ENCODE measurements around the gene GEMIN4.
"Not testable (repeated sequence)": the region's sequence is repeated elsewhere in the genome, so short reads cannot be mapped to it uniquely, and the experiment has no call there.

Gene GEMIN4

DNA sequence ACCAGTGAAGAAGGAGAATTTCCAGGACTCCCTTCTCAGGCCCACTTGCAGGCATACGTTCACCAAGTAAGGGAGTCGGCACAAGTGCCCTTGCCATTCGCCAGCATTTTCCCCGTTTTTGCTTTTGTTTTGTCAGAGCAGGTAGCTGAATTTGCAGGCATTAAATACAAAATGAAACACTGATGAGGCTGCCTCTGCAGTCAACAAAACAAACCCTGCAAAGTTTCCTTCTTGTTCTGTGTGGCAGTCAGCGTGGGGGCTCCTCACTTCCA, 22.2 kb upstream of the GEMIN4 start:
- DNase-seq = no peak

DNA sequence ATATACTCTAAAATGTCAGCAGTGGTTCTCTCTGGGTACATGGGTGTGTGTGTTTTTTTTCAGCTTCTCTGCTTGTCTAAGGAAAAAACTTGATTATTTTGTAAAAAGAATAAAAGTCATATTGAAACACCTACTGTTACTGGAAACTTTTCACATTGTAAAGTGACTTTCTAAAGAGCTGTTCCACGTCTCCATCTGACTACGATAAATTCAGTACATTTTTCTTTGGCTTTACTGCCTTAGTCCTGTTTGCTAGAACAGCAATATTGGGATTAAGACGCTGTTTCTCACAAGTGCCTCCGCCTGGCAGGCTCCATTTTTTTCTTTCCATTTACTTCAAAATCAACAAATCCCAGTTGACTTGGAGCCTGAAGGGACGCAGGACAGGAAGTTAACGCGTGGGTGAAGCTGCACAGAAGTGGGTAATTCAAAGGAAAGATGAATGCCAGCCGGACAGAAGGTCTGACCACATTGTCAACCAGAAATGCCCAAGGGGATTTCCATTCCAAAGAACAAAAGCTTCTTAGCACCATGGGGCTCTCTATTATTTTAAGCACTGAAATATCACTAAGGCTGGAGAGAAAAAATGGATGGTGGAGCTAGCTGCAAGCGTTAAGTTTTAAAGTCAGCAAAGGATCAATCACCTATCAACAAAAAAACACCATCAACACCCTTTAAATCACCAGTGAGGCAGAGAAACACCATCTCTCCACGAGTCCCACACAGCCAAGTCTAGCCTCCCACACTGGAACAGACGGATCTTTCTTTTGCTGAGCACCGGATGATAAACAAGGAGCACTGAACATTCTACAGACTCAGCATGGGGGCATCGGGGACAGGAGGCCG, 21.6 kb upstream of the GEMIN4 start:
- no peak for DNase-seq

DNA sequence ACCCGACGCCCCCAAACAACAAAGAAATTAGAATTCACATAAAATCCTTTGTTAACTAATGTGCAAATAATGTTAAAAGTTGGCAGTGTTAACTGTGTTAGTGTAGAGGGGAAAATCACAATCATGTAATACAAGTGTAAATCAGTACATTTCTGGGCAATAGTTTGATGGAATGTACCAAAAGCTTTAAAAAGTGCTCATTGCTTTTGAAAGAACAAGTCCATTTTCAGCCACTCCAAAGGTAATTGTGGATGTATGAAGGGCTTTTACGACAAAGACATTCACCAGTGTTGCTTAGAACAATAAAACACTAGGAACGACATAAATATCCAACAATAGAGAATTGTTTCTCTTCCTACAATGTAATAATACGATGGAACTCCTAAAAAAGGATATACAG, 21.0 kb upstream of the GEMIN4 start:
- no peak for DNase-seq

DNA sequence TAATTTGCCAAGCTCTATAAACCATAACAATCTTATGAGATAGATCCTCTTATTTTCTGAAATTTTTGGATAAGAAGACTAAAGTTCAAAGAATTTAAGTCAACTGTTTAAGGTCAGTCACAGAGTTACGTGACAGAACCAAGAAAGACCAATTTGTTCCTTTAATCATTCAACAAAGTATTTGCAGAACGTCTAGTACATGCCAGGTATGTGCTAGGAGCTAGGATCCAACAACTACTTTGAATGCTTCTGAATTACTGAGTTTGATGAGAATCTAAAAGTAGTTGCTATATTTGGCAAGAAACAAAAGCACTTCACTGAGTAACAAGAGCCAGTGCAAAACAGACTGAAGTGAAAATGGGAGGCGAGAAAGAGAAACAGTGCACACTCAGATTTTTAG, 15.0 kb upstream of the GEMIN4 start:
- DNase-seq = no peak

DNA sequence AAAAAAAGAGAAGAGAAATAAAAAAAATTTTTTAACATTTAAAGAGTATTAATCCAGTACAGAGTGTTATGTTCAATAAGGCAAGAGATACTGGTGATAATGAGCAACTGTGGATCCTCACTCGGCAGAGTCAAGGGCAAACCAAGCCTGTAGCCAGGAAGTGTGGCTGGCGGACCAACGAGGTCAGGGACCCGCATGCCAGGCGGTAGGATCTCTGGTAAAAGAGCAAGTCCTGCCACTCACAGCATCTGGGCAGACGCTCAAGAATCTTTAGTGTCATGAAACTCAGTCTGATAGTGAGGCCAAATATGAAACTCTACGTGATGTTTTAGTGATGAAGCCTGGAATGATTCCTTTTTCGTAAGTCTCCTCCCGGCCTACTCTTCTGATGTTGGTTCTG, 8.3 kb upstream of the GEMIN4 start:
- no peak for DNase-seq

DNA sequence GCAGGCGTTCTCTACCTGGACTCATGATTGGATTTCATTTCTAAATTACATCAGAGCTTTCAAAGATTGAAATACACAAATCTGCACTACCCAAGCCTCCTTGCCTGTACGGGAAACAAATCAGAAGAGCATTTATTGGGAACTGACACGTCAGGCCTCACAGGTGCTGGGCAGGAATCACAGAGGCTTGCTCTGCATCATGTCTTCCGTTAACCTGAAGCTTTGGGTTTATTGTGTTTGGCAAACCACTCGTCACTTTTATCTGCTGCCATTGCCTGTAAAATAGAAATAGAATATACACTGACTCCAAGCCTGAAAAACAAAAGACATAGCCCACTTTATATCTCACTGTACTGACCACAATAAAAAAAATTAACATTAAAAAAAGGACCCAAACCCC, 7.9 kb upstream of the GEMIN4 start:
- DNase-seq = no peak

DNA sequence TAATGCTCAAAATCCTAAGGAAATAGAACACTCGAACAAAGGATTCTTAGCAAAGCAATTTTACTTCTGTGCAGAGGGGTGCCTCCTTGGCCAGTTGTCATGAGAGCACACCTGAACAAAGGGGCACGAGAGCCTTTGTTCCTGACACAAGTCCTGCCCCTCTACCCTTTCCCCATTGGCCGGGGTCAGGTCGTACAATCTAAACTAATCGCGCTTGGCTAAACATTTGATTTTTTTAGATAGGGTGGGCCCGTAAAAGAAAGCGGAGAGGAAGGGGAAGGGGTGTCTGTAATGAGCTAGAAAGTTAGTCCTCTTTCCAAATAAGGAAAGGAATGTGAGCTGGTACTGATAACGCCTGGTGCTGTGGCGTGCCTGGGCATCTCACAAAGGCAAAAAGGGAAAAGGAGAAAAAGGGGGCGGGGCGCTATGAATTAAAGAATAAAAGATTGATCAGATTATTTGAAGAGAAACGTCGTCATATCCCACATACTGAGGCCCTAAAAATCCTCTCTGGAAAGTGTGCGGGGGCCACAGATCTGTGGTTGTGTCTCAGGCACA, 4.0 kb upstream of the GEMIN4 start:
- DNase-seq = not testable (repeated sequence)

DNA sequence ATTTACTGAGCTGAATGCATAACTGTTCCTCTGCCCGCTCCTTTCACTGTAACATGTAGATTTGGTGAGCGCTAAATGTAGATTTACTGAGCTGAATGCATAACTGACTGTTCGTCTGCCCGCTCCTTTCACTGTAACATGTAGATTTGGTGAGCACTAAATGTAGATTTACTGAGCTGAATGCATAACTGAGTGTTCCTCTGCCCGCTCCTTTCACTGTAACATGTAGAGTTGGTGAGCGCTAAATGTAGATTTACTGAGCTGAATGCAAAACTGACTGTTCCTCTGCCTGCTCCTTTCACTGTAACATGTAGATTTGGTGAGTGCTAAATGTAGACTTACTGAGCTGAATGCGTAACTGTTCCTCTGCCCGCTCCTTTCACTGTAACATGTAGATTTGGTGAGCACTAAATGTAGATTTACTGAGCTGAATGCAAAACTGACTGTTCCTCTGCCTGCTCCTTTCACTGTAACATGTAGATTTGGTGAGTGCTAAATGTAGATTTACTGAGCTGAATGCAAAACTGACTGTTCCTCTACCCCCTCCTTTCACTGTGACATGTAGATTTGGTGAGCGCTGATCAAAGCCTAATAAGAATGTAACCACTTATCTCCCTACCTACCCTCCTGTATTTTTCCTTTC, 3.4 kb upstream of the GEMIN4 start:
- not testable (repeated sequence) for DNase-seq

DNA sequence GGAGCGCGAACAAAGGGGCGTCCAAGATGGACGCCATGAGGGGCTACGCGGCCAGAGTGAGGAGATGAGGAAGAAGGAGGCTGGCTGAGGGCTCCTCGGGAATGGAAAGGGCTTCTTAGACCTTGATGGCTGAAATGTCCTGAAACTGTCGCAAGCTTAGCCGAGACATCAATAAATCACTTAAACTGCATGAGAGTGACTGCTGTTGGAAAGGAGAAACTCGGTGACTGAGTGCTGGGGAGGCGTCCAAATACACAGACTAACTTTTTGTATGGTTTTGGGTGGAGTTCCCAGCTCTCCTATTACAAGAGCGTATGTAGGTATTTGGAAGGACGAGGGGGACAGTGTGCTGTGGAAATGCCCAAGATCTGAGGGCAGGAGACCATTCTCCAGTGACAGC, 1.4 kb upstream of the GEMIN4 start:
- DNase-seq = no peak

DNA sequence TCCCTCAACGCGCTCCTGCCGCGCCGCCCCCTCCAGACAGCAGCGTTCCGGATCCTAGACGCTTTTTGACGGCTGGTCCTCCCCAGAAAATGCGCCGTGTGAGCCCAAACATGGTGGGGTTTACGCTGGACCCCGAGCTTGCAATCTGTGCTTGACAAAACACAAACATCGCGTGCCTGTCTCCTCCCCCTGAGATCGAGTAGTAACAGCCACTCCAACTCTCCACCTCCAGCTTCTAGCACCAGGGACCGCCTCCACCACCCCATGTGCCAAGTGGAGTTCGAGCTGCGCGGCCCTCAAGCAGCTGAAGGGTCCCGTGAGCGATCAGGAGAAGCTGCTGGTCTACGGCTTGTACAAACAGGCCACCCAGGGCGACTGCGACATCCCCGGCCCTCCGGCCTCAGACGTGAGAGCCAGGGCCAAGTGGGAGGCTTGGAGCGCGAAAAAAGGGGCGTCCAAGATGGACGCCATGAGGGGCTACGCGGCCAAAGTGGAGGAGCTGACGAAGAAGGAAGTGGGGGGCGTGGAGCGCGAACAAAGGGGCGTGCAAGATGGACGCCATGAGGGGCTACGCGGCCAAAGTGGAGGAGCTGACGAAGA, 656 bp upstream of the GEMIN4 start:
- DNase-seq = no peak

DNA sequence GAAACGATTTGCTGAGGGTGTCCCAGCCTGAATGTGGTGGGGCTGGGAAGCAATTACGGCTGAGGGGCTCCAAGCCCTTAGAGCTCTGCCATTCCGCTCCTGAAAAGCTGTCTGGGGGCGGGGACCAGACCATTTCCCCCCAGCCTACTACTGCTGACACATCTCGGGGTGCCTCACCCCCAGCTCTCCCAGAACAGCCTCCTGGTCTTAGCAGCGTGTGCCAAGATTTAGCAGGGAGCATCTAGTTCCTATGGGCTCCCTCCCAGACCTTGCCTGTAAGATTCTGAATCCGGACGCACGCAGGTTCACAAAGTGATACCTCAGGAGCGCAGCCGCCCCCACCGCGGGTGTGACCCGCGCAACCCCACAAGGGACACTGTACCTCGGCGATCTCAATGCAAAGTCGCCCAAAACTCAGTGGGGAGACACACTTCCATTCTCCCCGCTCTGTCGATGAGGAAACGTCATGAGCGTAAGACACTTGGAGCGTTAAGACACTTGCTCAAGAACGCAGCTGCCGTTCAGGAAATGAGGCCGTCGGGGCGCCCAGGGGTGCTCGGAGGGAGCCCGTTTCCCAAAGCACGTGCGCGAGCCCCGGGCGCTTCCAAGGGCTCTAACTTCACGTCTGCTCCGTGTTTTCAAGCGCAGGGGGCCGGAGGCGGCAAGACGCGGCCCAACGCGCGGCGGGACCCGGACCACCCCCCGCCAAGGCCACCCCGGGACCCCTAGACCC, 629 bp downstream of the GEMIN4 start:
- no peak for DNase-seq

DNA sequence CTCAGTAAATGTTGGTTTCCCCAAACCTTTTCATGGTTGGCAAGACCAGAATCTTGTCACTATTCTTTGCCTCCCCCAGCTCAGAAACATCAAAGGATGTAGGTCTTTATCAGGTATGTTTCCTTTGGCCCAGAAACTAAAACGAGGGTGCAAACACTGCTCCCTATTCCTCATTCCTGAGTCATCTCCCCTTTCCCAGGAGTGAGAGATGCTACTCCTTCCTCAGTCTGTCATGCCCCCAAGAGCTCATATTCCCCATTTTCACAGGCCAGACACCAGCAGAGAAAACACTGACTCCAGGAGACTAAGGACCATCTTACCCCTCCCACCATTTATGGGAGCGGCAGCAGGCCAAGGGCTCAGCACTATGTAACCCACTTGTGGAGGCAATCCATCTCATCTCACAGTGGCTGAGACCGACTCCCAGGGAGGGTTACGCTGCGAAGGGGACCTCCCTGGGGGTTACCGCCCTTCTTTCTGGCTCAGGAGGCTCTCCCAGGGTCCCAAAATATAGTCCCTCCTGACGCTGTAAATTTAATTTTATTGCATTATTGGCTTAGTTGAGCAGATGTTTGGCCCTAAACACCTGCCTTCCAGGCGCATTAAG, 1.5 kb downstream of the GEMIN4 start:
- DNase-seq = no peak

DNA sequence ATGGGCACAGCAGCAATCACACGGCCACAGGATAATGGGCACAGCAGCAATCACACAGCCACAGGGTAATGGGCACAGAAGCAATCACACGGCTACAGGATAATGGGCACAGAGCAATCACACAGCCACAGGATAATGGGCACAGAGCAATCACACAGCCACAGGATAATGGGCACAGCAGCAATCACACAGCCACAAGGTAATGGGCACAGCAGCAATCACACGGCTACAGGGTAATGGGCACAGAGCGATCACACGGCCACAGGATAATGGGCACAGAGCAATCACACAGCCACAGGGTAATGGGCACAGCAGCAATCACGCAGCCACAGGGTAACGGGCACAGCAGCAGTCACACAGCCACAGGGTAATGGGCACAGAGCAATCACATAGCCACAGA, 2.7 kb downstream of the GEMIN4 start:
- DNase-seq = not testable (repeated sequence)

DNA sequence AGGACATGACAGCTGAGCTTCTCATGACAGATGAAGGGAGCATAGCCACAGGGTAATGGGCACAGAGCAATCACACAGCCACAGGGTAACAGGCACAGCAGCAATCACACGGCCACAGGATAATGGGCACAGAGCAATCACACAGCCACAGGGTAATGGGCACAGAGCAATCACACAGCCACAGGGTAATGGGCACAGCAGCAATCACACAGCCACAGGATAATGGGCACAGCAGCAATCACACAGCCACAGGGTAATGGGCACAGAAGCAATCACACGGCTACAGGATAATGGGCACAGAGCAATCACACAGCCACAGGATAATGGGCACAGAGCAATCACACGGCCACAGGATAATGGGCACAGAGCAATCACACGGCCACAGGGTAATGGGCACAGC, 3.5 kb downstream of the GEMIN4 start:
- DNase-seq = not testable (repeated sequence)

DNA sequence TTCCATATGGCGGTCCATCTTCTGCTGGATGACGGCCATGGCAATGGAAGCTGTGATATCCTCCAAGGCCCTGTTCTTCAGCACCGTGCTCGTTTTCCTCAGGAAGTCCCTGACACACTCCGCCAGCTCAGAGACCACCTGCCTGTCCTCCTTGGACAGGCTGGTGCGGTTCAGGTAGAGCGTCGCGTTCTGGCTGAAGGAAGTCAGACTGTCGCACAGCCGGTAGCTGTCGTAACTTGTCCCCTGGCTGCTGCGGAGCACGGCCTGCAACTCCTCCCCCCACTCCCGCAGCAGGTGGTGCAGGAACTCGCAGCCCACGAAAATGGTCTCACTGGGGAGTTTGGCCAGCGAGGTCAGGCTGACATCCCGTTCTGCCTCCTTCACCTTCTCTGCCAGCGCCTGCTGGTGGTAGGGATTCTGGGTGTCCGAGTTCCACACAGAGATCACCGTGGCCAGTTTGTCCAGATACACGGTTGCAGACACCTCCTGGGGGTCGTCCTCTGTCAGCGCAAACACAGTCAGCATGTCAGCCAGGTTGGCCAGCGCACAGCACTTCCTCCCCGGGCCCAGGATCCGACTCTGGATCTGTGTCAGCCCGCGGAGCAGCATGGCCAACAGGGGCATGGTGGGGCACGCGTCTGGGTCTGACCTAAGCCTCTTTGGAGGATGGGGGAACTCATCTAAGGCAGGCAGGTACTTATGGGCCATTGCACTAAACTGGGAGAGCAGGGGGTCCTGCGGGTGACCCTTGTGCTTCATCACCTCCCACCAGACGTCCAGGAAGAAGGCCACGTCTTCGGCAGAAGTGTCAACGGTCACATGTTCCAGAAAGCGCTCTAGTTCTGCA, 5.1 kb downstream of the GEMIN4 start:
- no peak for DNase-seq

DNA sequence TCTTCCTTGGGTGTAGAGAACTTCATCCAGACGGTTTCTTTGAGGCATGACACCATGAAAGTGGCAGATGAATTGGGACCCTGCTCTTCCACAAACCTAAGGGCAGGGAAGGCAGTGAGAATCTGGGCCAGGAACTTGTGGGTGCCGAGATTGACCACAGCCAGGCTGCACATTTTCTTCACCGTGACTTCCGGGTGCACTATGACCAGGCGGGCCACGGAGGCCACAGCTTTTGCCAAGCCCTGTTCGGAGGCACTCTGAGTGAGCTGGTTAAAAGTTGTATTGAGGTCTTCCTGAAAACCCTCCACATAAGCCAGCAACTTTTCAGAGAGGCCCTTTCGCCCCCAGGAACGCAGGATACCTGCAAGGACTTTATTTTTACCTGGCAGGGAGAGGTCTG, 5.9 kb downstream of the GEMIN4 start:
- no peak for DNase-seq

DNA sequence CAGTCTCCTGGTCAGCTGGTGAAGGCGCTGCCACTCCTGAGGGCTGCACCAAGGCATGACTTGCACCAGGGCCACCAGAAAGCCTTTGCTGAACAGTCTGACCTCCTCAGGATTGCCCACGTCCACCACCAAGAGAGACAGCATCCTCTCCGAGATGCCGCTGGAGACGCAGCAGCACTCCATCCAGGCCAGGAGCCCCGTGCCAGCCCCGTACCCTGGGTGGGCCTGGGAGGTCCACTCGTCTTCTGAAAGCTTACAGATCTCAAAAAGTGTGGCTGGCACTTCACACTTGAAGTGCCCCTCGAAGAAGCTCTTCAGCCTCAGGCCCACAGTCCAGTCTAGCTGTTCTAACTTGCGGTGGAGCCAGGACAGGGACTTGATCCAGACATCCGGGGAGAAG, 6.7 kb downstream of the GEMIN4 start:
- DNase-seq = no peak

DNA sequence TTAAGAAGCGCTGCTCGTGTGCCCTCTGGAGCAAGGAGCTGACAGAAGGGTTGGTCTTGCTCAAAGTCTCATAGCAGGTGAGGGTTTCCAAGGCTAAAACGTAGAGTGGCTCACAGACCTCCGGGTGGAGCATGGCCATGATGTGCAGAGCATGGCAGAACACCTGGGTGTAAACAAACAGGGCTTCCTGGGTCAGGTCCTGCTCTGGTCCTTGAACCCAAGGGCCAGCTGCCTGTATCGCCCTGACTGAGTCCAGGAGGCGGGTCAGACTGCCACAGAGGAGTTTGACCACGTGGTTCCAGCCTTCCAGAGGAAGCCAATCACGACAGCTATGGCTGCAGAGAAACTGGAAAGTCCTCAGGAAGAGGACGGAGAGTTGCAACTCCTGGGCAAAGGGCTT, 7.1 kb downstream of the GEMIN4 start:
- no peak for DNase-seq

DNA sequence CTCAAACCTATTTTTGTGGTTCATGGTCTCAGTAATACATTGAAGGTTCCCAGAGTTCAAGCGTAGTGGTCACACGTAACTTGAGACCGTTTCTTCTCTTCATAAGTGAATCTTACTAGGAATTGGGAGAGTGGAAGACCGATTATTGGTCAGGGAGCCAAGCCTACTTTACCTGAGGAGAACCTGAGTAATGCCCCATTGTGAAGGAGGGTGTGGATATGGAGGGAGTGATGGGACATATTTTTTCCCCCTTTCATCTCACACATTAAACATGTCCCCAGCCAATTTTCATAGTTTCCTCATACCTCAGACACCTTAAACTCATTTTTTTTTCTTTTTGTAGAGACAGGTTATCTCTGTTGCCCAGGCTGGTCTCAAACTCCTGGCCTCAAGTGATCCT, 8.9 kb downstream of the GEMIN4 start:
- DNase-seq = no peak

DNA sequence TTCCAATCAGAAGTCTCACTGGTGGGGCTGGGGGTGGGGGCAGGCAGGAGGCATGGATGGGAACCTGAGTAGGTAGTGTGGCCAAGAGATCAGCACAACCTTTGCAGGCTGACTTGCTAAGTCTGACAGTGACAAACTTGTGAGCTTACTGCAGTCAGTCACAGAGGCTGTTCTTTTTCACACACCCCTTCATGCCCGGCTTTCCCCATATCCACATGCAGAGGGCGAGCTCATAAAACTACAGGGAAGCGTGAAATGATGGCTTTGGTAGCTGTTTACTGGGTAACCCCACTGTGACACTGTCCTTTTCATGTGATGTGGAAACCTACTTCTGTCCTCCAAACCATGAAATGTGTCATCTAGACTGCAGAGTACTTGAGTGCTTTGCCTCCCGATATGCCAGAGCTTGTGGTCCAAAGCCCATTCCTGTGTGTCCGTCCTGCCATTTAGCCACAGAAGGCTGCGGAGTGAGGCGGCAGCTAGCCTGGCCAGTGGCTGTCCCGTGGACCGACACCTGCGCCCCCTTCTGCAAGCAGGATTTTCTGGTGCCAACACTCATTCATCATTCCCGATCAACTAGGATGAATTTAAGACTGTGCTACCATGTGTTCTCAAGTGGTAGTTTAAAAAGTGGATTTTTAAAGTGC, 9.8 kb downstream of the GEMIN4 start:
- DNase-seq = no peak

DNA sequence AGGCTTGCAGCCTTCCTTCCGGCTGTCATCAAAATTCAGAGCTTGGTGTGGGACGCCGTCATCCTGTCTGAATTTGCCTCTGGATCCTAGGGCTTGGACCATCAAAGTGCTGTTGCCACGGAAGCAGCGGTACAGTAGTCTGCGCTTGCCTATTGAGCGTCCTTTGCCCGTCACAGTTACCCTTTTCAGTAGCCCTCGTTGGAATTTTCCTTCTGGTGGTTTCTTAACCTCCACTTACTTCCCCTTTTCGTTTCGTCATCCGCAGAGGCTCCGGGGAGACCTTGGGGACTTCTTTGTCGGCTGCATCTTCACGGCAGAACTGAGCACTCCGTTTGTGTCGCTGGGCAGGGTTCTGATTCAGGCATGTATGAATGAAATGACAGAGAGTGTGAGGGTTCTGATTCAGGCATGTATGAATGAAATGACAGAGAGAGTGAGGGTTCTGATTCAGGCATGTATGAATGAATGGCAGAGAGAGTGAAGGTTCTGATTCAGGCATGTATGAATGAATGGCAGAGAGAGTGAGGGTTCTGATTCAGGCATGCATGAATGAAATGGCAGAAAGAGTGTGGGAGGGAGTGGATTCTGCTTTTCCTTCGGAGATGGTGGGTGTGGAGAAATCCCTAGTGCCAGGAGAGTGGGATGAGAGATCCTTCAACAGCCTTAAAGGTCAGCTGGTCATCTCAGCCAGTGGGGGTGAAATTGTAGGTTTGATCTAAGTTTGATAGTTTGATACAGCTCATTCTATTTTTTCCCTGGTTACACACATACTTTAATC, 11.6 kb downstream of the GEMIN4 start:
- no peak for DNase-seq
